NCI-H1436 (cell line): ENCODE results near the gene KLHL35.
"Not testable (repeated sequence)": the region's sequence is repeated elsewhere in the genome, so short reads cannot be mapped to it uniquely, and the experiment has no call there.

Experiments used
- DNase-seq: peaks from one replicate; lab custom pipeline; 2025; lab: John Stamatoyannopoulos, UW

The KLHL35 gene

GRCh38 chr11:75425422-75425821 lies 7.6 kb downstream of the KLHL35 start:
- no peak for DNase-seq

- no peak for DNase-seq
Measured at GRCh38 chr11:75424396-75424795, 8.6 kb downstream of the KLHL35 start.

DNA sequence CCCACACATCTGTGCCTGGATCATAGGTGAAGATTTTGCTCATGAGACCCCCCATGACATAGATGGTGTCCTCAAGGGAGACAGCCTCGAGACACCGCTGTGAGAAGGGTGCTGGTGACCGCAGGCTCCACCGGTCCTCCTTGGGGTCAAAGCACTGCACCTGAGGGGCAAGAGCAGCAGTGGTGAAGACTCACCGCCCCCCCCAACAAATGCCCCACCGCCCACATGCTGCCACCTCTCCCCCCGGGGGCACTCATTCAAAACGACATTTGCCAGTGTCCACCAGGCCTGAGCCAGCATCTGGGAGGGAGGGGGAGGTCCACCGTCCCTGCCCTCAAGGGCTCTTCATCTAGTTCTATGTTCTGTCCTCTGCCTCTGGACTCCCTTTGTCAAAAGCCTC lies 9.3 kb downstream of the KLHL35 start:
- no peak for DNase-seq

DNA sequence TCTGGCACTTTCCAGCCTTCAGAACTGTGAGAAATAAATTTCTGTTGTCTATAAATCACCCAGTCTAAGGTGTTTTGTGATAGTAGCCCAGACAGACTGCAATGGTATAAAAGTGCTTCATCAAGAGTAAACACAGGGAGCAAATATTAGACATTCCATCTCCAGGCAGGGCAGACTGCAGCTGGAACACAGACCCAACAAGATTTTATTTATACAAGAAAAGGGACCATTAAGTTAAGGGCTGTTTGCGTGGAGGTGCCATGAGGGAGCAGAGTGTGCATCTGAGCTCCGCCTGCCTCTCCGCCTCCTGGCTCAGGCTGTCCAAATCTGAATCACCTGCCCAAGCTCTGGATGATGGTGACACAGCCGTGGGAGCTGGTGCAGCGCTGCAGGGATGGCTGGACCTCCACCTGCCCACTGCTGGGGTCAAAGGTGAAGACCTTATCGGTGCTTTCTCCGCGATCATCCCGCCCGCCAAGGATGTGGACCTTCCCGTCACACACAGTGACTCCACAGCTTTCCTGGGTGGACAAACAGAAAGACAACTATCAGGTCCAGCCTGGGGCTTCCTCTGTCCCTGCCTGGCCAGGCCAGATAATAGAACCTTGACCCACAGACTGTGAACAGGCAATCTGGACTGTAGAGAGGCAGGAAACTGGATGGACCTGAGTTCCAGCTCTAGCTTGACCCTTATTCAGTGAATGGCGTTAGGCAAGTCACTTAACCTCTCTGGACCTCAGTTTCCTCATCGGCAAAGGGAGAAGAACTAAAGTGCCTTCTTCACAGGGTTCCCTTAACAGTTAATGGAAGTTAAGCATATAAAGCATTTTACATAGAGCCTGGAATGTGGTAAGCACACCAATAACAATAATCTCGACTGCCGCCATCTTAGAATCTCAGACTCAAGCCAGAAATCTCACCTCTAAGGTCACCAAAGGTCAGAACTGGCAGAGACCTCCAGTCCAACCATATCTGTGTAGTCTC lies 10.5 kb downstream of the KLHL35 start:
- DNase-seq = no peak

DNA sequence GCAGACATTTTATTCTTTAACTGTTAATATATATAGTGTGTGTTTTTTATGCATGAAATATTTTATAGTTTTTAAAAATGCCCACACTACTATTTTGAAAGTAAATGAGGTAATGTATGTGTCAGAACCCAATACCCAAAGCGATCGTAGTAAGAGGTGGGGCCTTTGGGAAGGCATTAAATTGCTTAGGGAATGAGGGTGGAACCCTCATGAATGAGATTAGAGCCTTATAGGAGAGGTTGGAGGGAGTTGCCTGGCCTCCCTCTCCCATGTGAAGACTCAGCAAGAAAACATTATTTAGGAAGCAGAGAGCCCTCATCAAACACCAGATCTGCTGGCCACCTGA lies 11.1 kb downstream of the KLHL35 start:
- DNase-seq = no peak

- no peak for DNase-seq
Measured at GRCh38 chr11:75421035-75421602, 11.9 kb downstream of the KLHL35 start.

DNA sequence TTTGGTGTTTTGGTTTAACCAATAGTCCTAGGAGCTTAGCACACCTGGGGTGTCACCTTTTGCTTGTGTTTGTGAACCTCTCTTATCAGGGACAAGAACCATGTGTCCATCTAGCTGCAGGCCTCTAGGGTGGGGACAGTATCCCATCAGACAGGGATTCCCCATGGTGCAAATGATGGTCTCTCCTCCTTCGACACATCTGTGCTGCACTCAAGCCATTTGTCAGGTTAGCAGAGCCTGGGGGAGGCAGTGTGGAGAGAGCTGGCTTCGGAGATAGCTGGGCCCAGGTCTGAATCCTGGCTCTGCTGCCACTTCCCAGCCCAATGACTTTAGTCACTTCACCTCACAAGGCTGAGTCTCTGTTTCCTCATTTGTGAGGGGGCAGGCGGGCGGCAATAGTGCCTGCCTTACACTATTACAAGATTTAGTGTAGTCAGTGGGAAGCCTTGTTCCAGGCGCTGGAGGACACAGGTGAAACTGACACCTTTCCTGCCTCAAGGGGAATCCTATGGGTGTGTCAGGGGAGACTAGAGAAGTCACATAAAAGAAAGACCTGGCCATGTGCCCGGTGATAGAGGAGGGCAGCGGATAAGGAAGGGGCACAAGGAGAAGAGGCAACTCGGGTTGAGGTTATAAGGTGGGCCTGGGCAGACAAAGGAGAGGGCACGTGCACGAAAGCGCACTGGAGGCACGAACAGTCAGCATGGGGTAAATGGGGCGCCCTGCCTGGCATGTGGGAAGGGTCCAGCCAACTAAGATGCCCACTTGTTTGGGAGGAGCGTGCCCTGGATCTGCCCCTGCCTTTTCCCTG lies 12.6 kb downstream of the KLHL35 start:
- no peak for DNase-seq

DNA sequence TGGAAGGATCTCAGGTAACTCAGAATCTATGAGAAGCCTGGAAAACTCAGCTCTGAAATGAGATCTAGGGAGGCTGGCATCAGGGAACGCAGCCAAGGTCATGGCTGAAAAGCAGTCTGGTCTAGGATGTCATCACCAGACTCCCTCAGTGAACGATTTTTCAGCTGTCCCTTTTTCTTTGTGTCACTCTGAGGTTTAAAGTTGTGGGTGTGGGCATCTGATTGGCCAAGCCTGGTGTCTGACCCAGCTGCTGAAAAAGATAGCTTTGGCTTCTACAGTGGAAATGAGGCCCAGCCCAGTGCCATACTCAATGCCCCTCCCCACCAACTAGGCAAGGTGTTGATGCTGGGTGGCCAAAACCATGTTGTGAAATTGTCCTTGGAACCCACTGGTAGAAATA lies 19.1 kb downstream of the KLHL35 start:
- DNase-seq = no peak

GRCh38 chr11:75413146-75413545 lies 19.9 kb downstream of the KLHL35 start:
- DNase-seq = not testable (repeated sequence)

DNA sequence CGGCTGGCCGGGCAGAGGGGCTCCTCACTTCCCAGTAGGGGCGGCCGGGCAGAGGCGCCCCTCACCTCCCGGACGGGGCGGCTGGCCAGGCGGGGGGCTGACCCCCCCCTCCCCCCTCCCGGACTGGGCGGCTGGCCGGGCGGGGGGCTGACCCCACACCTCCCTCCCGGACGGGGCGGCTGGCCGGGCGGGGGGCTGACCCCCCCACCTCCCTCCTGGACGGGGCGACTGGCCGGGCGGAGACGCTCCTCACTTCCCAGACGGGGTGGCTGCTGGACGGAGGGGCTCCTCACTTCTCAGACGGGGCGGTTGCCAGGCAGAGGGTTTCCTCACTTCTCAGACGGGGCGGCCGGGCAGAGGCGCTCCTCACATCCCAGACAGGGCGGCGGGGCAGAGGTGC lies 23.0 kb downstream of the KLHL35 start:
- not testable (repeated sequence) for DNase-seq

- no peak for DNase-seq
Measured at GRCh38 chr11:75408957-75409219, 24.1 kb downstream of the KLHL35 start.

GRCh38 chr11:75406338-75406777 lies 26.6 kb downstream of the KLHL35 start:
- DNase-seq = no peak

- no peak for DNase-seq
Measured at GRCh38 chr11:75403983-75404658, 28.9 kb downstream of the KLHL35 start.

- DNase-seq = no peak
Measured at GRCh38 chr11:75403037-75403436, 30.0 kb downstream of the KLHL35 start.

DNA sequence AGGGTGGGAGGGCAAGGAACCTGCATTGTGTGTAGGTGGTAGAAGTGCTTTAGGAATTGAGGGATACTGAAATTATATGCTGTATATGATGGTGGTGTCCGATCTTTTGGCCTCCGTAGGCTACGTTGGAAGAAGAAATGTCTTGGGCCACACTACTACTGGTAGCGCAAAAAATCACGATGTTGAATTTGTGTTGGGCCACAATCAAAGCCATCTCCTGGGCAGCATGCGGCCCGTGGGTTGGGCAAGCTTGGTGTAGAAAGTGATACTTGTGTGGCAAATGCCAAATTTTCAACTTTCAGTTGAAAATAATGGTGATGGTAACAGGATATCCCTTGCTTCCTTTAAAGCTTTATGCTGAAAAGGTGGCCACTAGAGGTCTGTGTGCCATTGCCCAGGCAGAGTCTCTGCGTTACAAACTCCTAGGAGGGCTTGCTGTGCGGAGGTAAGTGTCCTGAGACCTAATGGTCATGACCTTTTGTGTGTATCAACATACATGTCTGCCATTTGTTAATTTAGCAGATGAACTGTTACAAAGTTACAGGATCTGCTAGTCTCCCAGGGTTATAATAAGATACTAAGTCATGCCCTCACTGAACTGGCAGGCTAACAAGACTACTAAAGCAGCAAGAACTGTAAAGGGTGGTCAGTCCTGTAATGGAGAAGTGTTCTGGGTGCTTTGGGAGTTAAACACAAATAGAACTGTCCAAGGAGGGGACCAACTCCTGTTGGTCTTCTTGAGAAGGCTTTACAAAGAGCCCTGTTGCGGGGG lies 30.8 kb downstream of the KLHL35 start:
- no peak for DNase-seq

DNA sequence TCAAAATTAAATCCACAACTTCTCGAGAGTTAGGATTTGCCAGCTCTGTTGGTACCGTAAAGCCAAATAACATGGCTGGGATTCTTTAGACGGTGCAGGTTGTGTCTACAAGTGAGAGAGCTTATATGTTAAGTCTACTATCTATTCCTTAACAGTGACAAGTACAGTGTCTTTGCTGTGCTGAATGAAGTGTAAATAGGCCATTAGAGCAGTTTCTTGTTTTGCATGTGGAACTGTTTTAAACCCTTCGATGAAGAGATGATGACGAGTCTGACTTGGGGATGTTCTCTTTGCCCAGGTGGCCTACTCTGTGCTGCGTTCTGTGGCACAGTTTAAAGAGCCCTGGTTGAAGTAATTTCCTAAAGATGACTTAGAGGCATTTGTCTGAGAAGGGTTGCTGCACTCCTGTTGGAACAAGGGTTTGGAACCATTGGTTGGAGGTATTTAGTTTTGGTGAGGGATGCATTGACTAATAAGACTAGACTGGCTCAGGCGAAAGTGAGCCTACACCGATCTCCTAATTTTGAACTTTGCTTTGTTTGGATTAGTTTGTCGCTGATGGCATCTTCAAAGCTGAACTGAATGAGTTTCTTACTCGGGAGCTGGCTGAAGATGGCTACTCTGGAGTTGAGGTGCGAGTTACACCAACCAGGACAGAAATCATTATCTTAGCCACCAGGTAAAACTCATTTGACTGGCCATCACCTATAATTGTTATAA lies 32.7 kb downstream of the KLHL35 start:
- no peak for DNase-seq

GRCh38 chr11:75399344-75400145 lies 33.5 kb downstream of the KLHL35 start, which contains the start of gene RPS3:
RPS3 (plus strand) TSS chr11:75399518; CDS start chr11:75399548, 30 bp downstream.
- DNase-seq = peak; percentile 88

DNA sequence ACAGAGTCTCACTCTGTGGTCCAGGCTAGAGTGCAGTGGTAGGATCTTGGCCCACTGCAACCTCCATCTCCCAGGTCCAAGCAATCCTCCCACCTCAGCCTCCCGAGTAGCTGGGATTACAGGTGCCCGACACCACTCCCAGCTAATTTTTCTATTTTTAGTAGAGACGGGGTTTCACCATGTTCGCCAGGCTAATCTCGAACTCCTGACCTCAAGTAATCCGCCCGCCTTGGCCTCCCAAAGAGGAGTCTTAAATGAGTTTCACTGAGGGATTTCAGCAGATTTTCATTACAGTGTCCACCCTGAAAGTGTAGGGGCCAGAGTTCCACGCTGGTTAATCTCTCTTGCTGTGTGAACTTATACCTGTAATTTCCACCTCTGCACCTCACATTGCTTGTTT lies 34.1 kb downstream of the KLHL35 start:
- no peak for DNase-seq

DNA sequence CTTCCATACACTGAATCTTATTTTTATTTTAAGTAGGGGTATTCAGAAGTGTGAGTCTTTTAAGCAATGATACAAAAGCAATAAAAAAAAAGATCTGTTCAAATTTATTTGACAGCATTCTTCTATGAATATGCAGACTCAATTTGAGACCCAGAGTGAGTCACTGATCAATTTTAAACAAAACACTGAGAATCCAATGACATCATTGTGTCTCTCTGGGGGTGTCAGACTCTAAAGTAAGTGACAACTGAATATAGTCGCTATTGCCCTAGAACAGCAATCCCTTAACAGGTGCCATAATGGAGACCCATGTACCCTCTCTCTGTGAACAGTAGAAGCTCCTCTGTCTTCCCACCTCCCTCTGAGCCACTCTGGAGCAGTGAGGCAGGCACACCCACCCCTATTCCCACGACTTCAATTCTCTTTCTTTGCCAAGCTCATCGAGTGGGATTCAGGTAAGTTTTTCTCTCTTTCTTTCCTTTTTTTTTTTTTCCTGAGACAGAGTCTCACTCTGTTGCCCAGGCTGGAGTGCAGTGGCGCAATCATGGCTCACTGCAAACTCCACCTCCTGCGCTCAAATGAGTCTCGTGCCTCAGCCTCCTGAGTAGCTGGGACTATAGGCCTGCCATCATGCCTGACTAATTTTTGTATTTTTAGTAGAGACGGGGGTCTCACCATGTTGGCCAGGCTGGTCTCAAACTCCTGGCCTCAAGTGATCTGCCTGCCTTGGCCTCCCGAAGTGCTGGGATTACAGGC lies 38.7 kb downstream of the KLHL35 start:
- DNase-seq = no peak
